M059J (cell line): Measurements from ENCODE around the gene P3H4. TPM values are rescaled to one million over a fixed set of nuclear protein-coding genes. Genes with fewer than 3 reads are reported as not detected.
"Not testable (repeated sequence)": the region's sequence is repeated elsewhere in the genome, so short reads cannot be mapped to it uniquely, and the experiment has no call there.

Source experiments
- DNase-seq: peaks from one replicate; pipeline ENCODE4 v3.0.0-alpha.2; 2012; ENCODE audit warnings: low read depth
- total RNA-seq: library from RNA; depleted of rRNA; stranded (reverse); fragments of >200 nt; shearing (Covaris generic); gene quantifications from 2 replicates; pipeline ENCODE4 v1.2.3, GENCODE V29; 2014

P3H4 gene
- total RNA-seq, 1 experiment from 2014 or later: 88.8 TPM

DNA sequence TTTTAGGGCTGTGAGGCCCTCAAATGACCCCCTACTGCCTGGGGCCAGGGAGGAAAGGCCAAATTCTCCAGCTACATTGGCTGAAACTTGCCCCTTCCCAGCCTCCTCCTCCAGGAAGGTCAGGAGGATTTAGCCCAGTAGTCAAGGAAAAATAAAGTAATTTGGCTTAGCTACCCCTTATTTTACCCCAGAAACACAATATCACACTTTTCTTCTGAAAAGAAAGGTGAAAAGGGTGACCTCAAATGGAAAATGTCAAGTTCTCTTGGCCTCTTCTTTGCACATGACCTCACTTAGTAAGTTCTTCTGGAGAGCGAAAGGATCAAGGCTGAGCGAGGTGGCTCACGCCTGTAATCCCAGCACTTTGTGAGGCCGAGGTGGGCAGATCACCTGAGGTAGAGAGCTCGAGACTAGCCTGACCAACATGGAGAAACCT is 17.2 kb downstream of the P3H4 start:
- no peak for DNase-seq

DNA sequence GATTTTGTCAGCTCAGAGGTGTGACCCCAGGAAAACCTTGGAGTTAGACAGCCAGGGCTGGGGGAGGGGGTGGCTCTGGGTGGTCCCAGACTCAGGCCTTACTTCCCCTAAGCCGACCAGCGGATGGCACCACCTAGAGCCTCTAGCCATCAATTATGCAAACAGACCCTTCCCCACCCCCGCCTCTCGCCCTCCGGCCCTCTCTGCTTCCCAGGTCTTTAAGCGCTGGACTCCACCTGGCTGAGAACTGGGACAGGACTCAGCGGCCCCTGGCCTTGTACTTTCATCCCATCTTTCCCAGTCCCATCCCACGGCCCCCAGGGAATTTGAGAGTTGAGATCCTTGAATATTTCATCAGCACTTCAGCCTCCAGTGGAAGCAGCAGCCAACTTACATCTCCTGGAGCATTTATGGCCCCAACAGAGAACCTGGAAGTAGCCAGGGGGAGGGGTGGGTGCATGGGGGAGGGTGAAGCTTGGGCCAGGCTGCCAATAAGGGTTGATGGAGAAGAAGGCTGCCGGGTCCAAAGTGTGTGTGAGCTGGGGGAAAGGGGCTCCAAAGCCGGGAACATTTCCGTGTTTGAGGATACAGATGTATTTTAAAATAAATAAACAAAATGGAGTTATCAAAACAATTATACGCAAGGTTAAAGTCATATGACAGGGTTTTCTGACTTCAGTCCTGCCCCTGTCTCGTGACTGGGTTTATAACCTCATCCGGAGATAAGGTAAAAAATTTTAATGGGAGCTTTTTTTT is 17.8 kb downstream of the P3H4 start:
- DNase-seq: peak; percentile 15

DNA sequence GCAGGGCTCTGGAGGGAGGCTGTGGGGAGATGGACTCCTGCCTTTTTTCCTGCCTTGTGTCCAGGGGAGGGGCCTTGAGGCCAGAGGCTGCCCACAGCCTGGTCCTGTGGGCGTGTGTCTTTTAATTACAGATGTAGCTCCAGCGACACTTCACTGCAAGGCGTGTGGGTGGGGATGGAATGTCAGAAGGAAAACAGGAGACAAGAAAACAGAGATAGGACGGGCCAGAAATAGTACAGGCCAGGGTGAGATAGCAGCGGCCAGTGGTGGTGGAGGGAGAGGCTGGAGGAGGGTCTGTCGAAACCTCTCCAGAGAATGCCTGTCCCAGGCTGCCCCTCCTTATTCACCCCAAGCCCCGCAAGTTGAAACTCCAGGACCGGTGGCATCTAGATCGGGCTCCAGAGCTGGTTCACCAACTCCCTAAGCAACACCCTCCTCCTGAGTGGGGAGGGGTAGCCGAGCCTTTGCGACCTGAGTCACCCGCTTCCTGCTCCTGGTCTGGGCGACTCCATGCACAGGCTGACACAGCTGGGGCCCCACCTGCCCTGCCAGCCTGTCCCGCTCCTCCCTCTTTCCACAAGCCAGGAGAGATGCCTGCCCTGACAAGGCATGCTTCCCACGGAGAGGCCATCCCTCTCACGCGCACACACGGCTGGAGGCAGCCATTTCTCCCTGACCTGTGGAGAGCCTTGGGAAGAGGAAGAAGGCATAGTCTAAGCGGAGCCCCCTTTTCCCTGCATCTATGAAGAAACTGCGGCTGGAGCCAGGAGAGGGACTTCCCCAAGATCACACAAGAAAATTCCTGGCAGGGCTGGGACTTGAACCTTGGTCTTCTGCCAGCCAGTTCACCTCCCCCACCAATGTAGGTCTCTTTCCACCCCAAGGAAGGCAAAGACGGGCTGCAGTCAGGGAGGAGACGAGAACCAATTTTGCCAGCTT is 18.6 kb downstream of the P3H4 start:
- DNase-seq: peak; percentile 91

DNA sequence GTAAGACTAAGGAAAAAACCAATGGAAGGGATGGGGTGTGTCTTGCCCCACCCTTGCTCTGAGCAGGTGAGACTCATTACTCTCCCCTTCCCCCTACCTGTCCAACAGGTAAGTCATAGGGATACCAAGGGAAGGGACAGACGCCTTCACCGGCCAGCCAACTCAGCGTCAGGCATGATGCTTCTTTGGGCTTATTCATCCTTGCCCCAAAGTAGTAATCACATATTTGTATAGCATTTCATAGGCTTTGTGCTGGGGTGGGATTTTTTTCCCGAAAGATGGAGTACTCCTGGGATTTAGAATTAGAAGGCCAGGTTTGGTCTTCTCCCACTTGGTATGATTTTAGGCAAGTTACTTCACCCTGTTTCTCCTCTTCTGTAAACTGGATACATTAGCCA is 24.7 kb downstream of the P3H4 start:
- no peak for DNase-seq

DNA sequence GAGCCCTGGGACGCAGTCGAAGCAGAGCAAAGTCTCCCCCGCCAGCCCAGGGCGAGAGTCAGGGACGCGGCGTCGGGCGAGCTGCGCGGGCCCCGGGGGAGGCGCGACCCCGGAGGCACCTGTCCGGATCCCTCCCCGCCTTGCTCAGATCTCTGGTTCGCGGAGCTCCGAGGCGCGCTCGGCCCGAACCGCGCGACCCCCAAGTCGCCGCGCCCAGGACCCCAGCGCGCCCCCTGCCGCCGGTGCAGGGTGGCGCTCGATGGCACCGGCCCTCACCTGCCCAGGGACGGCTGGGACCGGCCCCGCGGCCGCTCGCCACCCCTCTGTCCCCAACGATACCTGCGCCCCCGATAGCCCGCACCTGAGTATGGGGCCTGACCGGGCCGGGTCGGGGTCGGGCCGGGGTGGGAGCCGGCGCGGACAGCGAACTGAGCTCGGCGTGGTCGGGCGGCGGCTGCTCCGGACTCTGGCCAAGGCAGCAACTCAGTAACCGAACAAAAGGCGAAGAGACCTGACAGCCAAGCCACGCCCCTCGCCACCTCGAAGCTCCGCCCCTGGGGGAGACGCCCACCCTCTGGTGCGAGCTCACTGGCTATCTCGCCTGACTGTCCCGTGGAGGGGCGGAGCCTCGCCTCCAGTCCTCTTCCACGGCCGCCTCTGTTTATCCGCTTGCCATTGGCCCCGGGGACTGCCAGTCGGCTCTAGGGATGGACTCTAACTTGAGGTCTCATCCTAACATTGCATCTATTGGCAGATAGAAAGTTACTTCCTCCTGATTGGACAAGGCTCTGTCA is 25.3 kb downstream of the P3H4 start, which contains the start of gene JUP:
JUP (minus strand) TSS at position 485 of the 794 bp plus-strand sequence. CDS start 14,857 bp downstream, outside the sequence.
- peak; percentile 97 for DNase-seq

DNA sequence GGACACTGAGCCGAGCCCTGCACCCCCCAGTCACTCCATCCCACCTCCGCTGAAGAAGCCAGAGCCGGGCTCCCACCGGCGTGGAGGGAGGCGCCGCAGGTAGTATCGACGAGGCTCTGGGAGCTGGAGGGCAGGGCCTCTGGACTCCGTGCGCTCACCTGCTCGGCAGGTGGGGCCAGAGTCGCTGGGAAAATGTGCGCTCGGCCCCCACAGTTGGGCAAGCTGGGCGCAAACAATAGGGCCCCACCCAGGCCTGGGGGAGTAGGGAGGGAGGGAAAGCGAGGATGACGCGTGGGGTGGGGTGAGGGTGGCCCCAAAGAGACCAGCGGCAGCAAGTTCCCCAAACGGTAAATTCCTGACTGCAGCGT is 25.9 kb downstream of the P3H4 start:
- no peak for DNase-seq

DNA sequence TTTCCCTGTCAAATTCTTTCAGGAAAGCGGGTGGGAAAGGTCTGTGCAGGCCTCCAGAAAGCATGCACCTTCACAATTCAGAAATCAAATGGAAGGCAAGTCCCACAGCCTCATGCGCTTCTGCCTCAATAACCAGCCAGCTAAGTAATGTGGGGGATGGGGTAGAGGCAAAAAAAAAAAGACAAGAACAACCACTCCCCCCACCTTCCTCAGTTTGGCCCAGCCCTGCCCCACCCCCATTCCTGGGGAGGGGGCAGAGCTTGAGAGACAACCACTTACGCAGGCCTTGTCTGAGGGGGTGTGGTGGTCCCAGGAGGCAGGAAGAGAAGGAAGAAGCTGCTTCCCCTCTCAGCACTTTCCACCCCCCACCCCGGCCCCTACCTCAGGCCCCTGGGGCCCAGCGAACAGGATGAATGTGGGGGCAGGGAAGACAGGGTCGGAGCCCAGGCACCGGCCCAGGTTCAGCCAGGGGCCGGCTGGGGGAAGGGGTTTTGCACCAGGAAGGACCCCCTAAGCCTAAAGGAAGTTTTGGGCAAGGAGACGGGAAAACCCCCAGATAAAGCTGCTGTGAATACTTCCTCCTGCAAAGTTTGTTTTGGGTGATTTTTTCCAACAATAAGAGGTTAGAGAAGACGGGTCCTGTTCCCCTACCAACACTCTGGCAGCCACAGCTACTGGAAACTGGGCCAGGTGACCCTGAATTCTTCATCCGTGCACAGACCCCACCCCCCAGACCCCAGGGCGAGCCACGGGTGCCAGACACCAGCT is 26.5 kb downstream of the P3H4 start:
- DNase-seq: no peak

DNA sequence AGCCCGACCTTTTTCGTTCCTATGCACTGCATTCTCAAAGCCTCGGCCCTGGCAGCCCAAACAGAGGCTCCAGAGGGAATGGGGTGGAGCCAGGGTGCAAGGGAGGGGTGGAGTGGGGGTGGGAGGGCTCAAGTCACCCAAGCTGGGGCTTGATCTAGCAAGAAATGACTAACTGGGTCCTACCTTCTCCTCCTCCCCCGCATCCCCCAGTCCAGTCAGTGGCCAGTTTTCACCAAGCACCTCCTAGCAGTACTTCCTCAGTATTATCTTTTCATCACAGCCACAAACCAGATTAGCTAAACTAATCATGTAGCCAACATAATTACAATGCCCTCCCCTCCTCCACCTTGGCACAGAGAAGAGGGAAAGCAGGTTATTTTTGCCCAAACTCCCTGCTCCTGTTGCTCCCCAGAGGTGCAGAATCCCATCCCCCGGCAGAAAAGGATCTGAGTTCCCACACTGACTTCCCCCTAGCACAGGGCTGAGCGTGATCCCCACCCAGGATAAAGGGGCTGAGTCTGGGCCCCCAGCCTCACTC is 27.5 kb downstream of the P3H4 start:
- peak; percentile 75 for DNase-seq

DNA sequence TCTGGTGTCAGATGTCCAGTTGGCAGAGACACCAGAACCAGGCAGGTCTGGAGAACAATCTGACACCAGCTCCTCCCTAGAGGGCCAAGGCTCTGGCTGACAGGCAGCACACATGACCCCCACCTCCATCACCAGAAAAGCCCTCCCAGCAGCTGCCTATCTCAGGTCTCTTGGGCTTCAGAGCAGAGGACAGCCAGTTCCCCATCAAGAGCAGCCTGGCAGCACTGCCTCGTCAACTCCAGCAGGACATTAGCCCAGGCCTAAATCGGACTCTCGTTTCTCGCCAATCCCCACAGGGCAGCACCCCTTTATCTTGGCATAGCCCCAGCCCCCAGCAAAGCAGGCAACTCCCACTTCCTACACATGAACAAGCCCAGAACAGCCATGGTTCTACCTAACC is 29.6 kb downstream of the P3H4 start:
- no peak for DNase-seq

DNA sequence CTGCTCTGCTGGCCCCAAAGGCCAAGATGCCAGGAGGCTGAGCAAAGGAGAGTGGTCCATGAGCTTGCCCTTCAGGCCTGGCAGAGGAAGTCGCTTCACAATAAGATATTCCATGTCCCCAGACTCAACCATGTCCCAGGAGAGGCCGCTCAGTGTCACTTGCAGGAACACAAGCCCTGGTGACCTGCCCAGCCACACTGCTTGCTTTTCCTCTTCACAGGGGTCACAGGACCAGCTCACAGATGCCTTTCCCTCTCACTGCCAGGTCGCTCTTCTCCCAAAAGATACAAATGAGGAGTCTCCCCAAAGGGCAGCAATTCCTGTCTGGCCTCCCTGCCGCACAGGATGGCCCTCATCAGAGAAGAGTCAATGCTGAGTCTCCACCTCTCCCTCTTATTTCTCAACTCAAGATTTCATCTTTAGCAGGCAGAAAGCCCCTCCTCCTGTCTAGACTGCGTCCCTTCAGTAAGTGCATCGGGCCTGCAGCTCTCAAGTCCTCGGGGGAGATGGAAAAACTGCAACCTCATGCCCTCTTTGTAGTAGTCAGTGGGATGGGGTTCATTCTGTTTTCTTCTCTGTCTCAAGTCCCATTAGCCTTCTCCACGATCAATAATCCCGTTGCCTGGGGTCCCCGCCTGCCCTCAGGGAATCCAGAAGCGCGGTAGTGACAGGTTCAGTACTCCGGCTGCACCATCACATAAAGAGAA is 30.2 kb downstream of the P3H4 start:
- no peak for DNase-seq

DNA sequence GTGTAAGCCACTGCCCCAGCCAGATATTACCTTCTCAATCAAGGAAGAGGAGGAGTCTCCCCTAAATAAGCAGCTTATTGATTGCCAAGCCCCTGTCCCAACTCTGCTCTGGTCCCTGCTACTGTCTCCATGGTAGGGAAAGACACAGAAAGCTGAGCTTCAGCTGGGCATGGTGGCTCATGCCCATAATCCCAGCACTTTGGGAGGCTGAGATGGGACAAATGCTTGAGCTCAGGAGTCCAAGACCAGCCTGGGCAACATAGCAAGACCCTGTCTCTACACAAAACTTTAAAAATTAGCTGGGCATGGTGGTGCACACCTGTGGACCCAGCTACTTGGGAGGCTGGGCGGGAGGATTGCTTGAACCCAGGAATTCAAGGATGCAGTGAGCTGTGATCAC is 31.8 kb downstream of the P3H4 start:
- no peak for DNase-seq

DNA sequence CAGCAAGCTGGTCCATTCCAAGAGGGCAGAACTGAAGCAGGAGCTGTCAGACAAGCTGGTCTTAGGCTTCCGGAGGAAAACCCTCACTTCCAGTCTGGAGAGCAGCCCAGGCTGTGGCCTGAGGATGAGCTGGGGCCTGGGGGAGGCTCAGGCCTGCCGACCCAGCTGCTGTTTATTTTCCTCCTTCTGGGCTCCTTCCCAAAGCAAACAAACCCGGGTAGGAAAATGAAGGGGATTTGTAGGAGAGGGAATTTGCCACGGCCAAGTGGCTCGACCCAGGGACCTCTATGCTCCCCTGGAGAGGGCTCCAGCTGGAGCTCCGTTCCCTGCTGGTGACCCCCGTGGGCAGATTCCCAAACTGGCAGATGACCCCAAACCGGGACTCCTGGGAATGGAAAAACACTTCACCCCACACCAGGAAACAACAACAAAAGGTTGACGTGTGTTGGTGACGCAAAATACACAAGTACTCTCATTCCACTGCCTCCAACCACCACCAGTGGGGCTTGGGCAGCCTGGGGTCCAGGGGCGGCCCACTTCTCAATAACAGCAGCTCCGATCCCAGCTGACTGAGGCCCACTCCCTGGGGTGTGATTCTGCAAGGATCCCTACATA is 34.1 kb downstream of the P3H4 start:
- peak; percentile 94 for DNase-seq

DNA sequence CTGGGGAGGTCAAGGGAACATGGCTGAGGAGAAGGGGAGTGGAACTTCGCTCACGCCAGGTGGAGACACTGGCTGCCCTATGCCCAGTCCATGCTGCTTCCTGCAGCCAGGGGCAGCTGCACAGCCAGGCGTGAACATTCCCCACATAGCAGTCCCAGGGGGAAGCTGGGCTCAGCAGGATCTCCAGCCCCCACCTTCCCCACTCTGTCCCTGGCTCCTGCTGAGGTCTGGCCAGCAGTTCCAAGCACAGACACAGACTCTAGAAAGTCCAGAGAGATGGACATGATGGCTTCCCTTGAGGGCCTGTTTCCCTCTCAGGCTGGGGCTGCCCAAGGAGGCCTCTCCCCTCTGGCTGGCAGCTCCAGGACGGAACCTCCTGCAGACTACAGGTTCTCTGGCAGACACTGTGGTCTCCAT is 34.6 kb downstream of the P3H4 start:
- DNase-seq: peak; percentile 63

DNA sequence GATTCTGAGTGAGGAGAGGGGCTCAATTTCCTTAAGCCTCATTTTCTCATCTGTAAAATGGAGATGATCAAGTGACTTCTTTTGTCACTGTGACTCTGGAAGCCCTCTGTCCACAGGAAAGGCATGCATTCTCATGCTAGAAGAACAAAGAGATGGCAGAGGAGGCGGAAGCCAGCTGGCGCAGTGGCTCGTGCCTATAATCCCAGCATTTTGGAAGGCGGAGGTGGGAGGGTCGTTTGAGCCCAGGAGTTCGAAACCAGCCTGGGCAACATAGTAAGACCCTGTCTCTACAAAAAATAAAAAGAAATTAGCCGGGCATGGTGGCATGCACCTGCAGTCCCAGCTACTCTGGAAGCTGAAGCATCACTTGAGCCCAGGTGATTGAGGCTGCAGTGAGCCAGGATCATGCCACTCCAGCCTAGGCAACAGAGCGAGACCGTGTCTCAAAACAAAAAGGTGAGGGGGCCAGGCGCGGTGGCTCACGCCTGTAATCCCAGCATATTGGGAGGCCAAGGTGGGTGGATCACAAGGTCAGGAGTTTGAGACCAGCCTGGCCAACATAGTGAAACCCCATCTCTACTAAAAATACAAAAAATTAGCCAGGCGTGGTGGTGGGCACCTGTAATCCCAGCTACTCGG is 35.4 kb downstream of the P3H4 start:
- not testable (repeated sequence) for DNase-seq

DNA sequence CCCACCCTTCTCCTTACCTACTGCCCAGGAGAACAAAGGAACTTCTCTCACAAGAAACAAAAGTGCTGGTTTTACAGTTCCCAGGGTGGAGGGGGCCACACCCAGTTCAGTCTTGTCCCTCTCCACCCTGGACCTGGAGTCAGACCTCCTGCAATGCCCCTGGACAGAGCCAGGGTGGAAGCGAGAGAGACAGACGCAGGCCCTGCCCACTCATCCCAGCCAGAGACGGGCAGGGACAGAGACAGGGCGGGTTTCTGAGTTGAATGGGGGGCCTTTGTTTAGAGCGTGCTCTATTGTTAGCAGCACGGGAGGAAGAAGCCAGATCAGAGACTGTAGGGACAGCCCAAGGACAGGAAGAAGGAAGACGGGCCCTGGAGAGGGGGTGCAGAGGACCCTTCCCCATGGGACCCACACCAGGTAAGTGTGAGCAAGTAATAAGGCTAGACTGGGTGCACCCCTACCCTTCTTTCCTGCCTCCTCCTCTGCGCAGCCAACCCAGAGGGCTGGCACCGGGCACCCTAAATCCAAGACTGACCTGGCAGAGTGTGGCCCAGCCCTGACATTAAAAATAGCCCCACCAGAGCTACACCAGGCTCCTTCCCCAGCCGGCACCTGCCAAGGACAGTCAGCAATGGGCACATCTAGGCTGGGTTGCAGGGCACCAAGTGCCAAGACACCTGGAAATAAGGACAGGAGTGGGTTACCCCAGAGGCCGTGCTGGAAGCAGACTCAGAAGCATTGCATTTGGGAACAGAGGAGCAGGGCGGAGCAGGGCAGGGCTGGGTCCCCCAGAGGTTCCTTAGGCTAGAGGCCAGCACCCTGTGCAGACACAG is 36.1 kb downstream of the P3H4 start:
- no peak for DNase-seq

DNA sequence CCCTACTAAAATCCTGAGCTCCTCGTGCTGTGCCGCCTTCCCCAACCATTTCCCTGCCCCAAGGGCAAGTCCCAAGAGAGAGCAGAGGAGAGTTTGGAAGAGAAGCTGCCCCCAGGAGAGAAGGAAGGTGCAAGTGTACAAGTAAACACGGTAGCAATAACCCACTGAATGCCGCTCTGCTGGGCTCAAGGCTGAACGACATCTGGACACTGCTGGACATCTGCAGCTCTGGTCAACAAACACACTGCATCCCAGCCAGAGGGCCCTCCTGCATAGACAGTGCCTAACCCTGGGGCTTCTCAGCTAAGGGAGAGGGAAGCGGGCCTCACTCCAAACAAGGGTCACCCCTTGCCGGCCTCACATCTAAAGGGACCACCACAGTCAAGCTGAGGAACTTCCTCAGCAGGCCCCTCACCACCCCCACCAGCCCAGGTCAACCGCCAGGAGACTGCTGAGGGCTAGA is 38.0 kb downstream of the P3H4 start:
- no peak for DNase-seq

DNA sequence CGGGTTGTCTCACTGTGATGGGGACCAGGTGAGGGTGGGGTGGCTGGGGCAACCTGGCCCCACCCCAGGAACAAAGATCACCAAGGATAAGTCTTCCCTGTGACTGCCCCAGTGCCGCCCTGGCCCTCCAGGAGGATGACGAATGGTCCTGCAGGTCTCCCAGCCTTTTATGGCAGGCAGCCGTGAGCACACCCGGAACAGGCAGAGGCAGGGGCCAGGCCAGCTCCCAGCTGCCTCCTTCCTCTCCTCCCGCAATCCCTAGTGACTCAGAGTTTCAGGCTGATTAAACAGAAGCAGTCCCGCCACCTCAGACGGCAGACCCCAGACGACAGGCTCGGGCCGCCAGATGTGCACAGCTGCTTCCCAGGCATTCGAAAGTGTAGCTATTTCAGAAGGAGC is 38.6 kb downstream of the P3H4 start:
- peak; percentile 90 for DNase-seq

DNA sequence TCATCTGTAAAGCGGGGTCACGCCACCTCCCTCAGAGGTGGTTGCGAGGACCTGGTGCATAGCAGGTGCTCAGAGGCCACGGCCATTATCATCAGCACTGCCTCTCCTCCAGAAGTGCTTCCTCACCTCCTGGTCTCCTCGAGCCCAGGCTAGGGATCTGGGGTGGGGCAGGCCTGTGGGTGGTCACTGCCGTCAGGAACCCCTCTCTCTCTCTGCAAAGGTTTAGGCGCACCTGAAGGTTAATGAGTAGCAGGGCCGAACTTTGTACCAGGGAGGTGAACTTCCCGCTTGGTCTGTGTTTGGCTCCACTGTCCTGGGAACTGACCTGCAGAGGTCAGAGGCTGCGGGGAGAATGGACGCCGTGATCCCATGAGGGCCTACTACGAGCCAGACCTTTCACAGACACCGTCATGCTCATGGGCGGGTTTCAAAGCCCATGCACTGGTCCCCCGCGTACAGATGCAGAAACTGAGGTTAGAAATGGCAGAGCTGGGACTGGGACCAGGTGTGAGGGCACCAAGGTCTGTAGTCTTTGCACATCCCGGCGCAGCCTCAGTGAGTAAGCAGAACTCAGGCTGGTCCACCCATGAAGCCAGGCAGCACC is 39.1 kb downstream of the P3H4 start:
- no peak for DNase-seq
